C4-2B (cell line): ENCODE measurements around the gene POLR2E.

Experiments
- ZFX ChIP-seq: fragments of 450-650 bp; IDR thresholded peaks from 2 replicates; pipeline ENCODE4 v1.6.1; 2017
- TF ChIP-seq, protein P1 (sequence below): fragments of 450-650 bp; conservative IDR thresholded peaks from 2 replicates; pipeline ENCODE4 v1.5.1; 2017; ENCODE audit warnings: mild to moderate bottlenecking

- TF ChIP-seq, protein P1, sequence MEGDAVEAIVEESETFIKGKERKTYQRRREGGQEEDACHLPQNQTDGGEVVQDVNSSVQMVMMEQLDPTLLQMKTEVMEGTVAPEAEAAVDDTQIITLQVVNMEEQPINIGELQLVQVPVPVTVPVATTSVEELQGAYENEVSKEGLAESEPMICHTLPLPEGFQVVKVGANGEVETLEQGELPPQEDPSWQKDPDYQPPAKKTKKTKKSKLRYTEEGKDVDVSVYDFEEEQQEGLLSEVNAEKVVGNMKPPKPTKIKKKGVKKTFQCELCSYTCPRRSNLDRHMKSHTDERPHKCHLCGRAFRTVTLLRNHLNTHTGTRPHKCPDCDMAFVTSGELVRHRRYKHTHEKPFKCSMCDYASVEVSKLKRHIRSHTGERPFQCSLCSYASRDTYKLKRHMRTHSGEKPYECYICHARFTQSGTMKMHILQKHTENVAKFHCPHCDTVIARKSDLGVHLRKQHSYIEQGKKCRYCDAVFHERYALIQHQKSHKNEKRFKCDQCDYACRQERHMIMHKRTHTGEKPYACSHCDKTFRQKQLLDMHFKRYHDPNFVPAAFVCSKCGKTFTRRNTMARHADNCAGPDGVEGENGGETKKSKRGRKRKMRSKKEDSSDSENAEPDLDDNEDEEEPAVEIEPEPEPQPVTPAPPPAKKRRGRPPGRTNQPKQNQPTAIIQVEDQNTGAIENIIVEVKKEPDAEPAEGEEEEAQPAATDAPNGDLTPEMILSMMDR = no peak
- TF ChIP-seq ZFX = no peak
Measured at GRCh38 chr19:1067341-1067957, 27.7 kb downstream of the POLR2E start.
